Measurements from ENCODE around the gene ANGEL1.
A peak's percentile ranks its signal among the peaks of the same experiment; 100 is the strongest.

ANGEL1 gene

DNA sequence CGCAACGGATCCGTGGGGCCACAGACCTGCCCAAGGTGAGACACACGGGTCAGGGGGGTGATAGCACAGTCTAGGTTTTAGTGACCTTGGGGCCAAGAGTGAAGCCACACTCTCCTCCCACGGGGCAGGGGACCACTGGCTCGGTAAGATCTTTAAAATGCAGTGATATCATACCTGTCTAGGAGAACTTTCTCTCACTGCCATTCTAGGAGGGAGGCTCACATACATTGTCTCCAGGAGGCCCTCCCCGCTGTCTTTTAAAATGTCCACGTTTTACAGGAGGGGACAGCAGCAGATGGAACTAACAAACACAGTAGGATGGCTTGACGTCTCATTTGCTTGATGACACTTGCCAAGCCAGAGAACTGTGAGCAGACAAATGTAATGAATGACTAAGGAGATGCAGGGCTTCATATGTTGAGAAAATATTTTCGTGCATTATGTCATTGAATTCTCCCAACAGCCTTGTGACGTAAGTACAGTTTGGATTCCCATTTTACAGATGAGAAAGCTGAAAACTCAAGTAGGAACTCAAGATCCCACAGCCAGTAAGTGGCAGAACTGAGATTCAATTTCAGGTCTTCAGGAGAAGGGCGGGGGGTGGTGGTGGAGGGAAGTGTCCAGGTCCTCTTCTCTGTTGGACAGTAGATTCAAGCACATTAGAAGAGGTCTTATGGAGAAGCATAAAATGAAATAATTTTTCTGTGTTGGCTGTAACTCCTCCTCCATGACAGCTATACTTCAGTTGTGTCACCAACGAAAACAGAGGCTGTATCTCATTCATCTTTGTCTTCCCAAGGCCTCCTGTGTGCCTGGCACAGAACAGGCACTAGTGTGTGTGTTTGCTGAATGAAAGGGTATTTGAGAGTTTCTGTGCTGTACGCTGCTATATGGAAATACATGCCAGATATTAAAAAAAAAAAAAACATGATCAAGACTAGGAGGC is 49.3 kb downstream of the ANGEL1 start:
- DNase-seq: no peak

DNA sequence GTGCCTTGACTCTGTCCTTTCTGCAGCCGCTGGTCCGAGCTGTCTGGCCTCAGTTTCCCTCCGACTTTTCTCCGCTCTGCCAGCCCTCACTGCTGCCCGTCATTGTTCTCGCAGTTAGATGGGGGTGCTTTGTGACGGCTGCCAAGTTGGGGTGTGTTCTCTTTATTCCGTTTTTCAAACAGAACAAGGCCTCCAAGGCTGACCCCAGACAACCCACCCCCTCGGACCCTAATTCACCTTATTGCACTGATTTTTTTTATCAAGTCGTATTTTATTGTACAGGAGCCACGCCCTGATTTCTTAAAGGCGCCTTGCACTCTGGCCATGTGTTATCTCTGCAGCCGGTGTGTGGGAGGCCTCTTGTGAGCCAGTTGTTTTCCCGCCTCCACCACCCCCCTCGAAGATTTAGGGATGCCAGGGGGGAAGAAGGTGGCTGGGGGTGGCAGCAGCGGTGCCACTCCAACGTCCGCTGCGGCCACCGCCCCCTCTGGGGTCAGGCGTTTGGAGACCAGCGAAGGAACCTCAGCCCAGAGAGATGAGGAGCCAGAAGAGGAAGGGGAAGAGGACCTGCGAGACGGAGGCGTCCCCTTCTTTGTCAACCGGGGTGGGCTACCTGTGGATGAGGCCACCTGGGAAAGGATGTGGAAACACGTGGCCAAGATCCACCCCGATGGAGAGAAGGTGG is 50.1 kb downstream of the ANGEL1 start:
- no peak for DNase-seq

DNA sequence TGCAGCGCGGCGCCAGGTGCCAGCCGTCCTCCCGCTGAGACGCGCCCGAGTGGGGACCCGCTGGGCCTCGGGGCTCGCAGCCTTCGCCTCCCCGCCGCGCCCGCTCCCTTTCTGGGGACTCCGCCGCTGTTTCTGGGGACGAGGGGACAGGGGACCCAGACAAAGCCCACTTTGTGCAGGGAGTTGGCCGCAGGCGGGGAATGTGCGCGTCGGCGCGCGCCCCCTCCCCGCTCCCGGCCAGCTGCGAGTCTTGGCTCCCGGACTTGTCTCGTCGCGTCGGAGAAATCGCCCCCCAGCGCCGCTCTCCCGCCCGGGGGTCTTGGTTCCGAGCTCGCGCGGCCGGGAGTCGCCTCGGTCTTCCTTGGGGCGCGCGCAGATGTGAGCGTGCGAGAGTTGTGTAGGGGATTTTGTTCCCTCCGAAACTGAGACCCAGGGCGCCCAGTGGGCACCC is 50.7 kb downstream of the ANGEL1 start:
- DNase-seq: no peak

DNA sequence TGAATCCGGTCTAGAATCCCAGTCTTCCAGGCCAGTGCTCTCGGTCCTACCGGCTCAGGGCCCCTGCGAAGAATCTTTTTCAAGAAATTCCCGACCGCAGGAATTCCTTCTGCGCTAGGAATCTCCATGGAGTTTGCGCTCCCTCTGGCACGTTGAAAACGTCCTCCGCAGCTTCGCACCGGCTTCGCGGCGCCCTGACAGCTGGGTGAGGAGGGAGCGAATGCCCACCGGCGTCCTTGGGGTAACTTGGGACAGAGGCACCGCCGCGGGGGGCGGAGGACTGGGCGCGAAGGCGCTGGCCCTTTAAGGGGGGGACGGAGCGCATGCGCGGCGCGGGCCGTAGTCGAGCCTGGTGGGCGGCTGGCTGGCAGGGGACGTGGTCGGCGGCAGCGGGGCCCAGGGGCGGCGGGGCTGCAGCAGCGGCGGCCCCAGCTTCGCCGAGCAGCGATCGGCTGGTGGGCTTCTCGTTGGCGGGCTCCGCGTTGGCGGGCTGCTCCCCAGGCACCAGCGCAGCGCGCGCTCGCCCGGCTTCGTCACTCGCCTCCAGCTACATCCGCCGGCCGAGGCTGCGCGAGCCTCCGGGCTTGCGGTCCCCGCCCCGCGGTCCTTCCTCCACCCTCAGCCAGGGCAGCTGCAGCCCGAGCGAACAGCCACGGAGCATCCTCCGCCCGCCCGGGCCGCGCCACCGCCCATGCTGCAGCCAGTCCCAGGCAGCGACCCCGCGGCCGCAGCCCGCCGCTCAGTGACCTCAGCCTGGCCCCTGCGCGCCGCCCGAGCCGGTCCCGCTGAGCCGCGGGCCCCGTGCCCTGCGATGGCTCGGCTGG is 51.3 kb downstream of the ANGEL1 start, which contains the start of gene VASH1:
VASH1 (plus strand) TSS at position 333 of the 824 bp plus-strand sequence. CDS start 1,354 bp downstream, outside the sequence.
- DNase-seq: peak; percentile 61

DNA sequence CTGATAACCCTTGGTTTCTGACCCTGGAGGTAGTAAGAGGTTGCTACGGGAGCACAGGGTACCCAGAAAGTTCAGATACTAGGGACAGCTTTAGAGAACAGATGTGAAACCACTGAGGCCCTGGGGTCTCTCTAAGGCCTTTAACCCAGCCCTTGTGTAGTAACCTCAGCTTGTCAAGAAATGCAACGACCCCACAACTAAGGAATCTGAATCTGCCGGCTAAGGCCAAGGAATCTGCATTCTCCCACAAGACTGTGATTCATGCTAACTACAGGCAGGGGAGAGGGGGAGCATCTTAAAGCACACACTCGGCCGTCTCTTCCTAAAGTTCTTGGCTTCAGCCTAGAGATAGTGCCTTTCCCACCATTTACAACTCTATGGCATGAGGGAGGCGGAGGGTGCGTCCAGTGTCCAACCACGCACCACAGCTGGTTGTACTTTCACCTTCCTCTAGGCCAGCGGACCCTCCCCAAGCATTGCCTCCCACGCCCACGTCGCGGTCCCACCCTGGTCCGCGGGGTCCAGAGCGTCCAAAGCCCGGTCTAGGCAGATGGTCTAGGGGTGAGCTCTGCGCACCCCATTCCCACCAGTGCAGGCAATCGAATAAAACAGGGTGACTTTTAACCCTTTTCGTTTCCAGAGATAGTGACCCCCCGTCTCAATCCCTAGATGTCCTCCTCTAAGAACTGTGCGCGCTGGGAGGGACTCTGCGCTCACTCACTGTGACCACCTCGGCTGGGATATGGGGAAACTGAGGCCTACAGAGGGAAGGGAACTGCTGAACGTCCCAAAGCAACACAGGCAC is 52.1 kb downstream of the ANGEL1 start:
- no peak for DNase-seq

DNA sequence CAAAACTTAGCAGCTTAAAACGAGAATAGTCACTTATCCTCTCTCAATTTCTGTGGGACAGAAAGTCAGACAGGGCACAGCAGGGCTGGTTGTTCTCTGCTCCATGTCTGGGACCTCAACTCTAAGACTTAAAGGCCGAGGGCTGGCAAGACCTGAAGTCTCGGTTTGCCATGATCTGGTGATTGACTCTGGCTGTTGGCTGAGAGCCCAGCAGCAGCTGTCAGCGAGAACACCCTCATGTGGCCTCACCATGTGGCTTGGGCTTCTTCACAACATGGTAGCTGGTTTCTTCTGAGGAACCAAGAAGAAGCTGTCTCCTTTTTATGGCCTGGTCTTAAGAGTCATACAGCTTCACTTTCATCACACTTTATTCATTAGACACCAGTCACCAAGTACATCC is 53.1 kb downstream of the ANGEL1 start:
- no peak for DNase-seq

DNA sequence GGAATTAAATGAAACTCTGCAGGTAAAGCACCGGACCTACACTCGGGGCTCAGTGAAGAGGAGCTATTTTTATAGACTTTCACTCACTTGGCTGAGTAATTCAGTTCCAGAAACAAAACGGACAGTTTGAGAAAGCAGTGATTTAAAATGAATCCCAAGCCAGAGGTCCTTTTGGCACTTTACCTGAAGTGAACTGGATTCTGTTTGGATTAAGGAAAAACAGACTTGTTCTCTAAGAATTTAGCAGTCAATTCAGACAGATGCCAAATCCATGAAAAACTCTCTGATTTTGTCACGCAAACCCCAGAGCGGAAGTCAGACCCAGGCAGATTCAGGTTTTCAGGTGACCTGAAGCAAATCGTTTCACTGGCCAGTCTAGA is 56.3 kb downstream of the ANGEL1 start:
- no peak for DNase-seq

DNA sequence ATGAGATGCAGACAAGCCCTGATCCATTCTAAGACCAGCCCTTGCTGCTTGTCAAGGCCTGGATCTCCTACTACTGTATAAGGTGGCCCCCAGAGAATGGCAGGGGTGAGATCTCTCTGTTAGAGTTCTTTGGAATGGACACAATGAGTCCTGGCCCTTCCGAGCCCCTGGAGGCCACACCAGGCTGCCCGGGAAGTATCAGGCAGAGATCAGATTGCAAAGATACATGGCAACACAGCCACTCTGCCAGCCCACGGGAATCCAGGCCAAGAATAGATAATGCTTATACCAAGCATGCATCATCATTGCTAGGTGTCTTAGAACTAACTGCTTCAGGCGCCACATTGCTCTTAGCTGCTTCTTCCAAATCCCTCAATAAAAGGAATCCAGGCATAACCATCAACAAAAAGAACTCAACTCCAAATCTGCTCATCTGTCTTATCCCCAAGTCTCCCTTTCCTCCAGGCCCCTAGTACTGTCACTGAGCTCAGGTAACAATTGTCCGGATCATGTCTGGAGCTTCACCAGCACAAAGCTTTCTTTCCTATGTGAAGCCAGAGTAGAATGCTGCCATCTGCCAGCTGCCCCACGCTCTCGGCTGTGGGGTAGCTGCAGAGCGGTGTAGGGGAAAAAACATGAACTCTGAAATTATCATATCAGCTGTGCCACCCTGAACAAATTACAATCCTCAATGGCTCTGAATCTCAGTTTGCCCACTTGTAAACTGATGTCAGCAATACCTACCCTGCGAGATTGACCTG is 56.9 kb downstream of the ANGEL1 start:
- DNase-seq: no peak

DNA sequence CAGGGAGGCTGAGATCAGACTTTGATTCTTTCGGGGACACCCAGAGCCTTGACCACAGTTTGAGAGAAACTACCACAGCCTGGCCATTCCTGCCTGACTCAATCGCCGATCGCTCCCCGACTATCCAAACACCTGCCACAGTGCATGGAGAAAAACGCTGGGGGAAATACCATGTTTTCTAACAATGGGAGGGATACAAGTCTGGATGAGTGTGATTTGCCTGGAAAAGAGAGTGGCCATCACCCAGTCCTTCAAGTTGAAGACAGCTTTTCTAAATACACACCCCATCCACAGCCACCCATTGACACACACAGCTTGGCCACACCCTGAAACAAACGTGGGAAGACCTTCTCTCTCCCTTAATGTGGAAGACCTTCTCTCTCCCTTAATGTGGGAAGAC is 58.1 kb downstream of the ANGEL1 start:
- DNase-seq: no peak

DNA sequence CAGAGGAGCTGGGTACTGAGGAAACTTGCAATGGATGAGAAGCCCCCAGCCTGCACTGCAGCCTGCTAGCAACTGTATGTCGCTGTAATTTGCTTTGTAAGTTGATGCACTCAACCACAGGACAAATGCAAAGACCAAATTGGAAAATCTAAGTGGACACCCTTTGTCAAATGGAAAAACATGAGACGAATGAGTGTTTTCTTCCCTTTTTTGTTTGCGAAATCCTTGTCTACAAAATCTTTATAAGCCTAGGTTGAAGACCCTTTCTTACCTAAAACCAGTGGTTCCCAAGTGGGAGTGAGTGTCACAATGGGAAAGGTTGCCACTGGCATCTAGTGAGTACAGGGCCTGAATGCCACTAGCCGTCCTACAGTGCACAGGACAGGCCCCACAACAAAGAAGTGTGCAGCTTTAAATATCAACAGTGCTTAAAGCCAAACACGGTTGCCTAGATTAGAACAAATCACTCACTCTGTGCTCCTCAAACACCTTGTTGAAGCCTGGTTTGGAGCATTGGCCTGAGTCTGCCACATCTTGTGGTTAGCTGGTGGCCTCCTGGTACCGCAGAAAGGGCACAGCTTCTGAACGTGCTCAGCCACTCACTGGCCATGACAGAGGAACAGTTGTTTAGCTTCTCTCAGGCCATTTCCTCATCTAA is 59.0 kb downstream of the ANGEL1 start:
- DNase-seq: no peak

DNA sequence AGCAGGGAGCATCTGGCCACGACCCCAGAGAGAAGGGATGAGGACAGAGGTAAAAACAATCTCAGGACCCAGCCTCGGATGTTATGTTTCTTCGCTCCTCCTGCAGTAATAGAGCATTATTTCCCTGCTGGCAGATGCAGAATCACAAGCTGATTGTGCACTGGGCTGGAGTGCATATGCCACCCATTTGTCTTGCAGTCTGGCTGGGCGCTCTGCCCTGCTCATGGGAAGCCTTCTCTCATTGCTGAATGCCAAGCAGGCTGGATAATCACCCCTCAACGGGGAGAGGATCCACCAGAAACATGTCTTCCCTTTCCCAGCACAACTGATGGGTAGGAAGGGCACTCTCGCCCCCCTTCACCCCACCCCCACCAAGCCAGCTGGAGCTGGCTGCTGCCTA is 59.9 kb downstream of the ANGEL1 start:
- DNase-seq: no peak

DNA sequence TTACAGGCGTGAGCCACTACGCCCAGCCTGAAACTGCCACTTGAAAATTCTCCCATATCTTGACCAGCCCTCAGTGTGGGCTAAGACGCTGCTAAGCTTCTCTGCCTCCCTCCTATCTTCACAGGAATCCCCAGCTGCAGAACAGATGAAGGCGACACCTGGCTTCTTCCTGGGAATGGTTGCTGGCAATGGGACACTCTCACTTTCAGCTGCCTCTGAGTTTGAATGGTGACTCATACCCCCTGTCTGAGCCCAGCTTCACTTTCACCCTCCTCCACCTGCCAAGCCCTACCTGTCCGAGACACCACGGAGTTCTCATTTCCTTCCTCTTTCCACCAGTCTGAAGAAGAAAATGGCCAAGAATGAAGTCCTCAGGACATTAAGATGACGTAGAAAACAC is 69.7 kb downstream of the ANGEL1 start:
- no peak for DNase-seq

DNA sequence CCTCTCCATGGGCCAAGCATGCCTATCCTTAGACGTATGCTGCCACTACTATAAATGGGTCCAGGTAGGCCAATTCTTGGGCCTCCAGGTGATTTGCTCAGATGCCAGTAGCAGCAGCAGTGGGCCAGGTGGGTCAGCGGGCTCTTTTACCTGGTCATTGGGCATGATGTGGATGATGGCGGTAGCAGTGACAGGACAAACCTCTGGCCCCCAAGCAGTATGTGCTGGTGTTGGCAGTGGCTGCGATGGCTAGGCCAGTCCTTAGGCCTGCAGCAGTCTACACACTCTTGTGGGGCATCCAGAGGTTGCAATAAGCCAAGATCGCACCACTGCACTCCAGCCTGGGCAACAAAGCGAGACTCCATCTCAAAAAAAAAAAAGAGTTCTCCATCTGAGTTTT is 70.5 kb downstream of the ANGEL1 start:
- no peak for DNase-seq

DNA sequence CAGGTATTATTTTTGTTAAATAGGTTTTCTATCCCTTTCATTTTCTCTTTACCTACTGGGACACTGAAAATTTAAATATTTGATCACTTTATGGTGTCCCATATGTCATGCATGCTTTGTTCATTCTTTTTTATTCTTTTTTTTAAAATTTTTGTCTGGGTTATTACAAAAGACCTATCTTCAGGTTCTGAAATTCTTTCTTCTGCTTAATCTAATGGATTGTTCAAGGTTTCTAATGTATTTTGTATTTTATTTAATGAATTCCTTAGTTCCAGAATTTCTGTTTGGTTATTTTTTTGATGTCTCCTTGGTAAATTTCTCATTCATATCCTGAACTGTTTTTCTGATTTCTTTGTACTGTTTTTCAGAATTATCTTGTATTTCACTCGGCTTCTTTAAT is 71.6 kb downstream of the ANGEL1 start:
- no peak for DNase-seq

All from activated CD8-positive, alpha-beta memory T cell treated with anti-CD3 and anti-CD28 coated beads, Interleukin-2, amount 50 U/mL, for 4 hours (primary cell).